Midbrain (tissue), 1 donor: ENCODE measurements around the gene TNFSF8.

Experiments used
- DNase-seq: peaks from one replicate; lab custom pipeline; 2025; lab: John Stamatoyannopoulos, UW

Gene TNFSF8

DNA sequence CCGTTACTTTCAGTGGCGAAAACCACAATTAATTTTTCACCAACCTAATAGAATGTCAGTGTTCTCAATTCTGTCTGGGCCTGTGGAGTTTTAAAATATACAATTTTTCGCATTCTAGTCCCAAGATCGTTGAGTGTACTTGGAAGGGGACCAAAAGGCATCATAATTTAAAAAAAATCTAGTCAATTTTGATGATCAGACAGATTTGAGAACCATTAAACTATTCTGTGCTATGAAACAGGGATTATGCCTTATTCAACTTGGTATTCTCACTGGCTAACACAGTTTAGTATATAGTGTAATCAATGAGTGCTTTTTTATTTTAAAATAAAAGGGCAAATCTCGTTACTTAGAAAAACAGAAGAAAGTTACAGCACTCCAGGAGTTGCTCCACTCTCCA, 63.1 kb downstream of the TNFSF8 start:
- DNase-seq = no peak

DNA sequence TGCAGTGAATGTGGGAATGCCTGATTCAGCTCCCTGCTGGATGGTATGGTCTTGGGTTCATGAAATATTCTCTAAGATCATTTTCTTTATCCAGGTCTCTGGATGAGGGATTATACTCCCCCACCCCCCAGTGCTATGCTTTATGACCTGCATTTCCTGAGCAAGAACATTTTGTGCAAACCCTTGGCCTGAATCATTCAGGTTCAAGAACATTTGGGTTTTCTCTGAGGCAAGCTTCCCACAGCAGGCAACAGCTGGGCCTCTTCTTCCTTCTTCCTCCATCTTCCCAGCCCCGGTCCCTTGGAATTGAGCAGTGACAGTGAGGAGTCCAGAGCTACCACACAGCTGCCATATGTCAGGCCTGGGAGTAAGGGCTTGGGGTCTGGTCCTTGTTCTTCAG, 65.9 kb downstream of the TNFSF8 start:
- no peak for DNase-seq

DNA sequence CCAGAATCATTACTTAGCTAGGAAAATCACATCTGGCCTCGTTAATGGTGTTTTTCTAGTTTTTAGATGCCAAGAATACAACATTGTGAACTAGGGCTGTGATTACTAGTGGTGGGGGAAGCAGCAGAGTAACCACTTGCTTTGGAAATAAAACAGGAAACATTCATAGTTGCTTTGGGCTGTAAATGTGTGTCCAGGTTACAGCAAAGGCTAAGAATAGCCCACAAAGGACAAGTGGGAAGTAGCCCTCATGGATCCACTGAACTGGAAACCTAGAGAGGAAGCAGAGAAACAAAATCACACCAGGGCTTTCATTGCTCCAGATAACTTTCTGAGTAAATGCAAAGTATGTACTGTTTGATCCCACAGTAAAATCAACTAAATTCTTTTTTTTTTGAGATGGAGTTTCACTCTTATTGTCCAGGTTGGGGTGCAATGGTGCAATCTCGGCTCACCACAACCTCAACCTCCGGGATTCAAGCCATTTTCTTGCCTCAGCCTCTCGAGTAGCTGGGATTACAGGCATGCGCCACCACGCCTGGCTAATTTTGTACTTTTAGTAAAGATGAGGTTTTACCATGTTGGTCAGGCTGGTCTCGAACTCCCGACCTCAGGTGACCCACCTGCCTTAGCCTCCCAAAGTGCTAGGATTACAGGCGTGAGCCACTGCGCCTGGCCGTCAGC, 68.3 kb downstream of the TNFSF8 start:
- no peak for DNase-seq

DNA sequence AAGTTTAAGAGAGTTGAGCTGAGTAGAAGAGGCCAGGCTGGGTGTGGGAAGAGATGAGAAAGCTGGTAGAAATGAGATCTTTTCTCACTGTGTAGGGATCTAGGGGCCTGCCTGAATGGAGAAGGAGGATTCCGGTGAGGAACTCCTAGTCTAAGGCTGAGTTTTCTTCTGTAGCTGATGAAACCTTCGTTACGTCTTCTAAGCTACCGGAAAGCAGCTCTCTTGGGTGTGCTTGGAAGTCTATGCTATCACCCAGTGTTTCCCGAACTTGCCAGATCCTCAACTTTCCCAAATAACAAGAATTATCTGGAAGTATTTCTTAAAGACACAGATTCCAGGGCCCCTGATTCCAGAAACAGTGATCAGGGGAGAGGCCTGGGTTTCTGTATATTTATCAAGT, 69.1 kb downstream of the TNFSF8 start:
- no peak for DNase-seq

DNA sequence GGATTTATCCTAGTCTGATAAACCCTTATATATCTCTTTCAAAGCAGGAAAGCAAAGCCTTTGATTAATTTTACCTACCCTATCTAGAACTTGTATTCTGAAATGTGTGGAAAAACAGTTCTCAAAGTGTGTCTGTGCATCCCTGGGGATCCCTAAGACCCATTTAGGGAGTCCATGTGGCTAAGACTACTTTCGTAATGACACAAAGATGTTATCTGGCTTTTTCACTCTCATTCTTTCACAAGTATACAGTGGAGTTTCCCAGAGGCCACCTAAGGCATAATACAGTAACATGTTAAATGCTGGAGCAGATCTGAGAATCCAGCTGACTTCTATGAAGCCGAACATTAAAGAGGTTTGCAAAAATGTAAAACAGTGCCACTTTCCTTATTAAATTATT, 70.2 kb downstream of the TNFSF8 start:
- DNase-seq = no peak

DNA sequence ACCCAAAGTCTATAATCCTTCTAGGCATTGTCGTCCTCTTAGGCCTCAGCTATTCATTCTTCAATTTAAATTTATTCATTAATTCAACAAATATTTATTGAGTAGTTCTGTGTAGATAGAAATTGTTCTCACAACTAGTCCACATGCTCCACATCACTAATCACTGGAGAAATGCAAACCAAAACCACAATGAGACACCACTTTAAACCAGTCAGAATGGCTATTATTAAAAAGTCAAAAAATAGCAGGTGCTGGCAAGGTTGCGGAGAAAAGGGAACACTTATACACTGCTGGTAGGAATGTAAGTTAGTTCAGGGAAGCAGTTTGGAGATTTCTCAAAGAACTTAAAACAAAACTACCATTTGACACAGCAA, 73.5 kb downstream of the TNFSF8 start:
- no peak for DNase-seq

DNA sequence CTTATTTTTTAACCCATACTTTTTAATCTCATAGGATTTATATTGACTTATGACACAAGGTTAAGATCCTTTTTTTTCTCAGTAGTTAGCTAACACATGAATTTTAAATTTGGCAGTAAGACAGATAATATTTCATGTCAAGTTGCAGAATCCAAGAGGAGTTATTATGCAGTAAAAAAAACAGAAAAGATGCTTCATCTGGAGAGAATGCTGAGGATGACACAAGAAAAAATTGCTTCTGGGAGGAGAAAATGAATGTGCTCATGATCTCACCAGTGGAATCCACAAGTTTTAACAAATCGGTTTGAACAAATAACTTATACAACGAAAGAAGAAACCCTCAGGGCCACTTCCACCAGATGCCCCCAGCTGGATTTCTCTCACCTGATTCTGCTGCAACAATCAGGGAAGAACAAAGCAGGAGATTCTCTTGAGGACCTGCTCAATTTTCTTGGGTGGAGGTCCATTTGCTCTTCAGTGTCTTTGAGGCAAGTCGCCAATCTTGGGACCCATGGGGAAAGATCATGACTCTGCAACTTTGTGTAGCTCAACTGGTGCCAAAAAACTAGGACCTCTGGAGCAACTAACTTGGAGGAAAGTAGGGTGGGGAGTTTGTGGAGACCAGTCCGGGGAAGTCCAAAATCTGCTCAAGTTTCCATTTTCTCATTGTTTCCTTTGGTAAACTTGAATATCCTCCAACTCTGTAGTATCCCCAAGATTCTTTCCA, 74.0 kb downstream of the TNFSF8 start:
- DNase-seq = no peak

DNA sequence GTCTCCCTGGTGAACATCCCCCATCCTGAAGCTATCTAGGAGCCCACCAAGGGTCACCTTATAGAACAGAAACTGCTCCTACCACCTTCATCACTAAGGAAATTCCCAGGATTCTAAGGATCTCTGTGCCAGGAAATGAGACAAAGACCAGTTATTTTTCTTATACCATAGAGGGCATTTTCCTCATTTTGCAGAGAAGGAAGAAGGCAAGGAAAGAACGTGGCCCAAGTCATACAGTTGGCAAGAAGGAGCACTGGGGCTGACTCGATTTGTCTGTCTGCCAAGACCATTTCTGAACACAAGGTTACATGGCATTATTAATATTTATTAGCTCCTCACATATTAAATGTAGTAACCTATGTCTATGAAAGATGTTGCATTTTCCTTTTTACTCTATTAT, 74.9 kb downstream of the TNFSF8 start:
- DNase-seq = no peak

DNA sequence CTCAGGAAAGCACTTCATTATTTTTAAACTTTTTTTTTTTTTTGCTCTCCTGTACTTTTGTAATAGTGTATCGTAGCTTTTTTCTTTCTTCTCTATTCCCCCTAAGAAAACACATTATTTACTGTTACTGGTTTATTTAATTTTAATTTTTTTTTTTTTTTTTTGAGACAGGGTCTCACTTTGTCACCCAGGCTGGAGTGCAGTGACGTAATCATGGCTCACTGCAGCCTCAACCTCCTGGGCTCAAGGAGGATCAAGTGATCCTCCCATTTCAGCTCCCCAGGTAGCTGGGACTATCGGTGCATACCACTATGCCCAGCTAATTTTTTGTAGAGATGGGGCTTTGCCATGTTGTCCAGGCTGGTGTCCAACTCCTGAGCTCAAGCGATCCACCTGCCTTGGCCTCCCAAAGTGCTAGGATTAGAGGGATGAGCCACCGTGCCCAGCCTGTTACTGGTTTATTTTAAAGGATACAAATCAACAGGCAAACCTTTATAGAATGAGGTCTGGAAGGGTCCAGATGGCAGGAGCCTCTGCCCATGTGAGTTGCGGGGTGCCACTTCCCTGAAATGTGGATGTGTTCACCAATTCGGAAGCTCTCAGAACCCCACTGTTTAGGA, 75.5 kb downstream of the TNFSF8 start:
- no peak for DNase-seq

DNA sequence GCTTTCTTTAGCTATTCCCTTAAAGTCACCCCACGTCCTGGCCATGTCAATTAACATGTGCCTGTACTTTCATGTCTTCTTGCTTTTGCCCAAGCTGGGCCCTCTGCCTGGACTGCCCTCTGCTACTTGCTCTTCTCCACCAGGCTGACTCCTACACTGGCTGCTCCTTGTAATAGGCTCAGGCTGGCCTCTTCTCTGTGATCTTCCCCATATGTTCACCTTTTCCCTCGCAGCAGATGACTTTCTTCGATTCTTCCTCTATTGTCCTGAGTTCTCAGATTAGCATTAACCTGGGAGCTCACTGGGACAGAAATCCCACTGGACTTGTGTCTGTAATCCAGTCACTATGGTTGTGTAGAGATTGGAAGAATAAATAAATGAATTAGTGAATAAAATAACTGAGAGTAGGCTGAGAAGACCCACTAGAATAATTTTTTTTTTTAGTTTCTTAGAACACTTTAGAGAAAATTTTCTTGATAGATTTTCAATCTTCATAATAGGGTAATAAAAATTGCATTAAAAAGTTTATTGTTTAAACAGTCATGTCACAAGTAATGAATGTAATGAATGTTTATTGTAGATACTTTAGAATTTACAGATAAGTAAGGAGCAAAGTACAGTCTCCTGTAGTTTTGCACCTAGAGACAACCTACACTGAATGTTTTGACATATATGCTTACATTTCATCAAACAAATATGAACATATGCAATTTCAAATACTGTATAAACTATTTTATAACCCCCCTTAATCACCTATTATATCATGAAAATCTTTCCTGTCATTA, 77.1 kb downstream of the TNFSF8 start:
- DNase-seq = no peak

DNA sequence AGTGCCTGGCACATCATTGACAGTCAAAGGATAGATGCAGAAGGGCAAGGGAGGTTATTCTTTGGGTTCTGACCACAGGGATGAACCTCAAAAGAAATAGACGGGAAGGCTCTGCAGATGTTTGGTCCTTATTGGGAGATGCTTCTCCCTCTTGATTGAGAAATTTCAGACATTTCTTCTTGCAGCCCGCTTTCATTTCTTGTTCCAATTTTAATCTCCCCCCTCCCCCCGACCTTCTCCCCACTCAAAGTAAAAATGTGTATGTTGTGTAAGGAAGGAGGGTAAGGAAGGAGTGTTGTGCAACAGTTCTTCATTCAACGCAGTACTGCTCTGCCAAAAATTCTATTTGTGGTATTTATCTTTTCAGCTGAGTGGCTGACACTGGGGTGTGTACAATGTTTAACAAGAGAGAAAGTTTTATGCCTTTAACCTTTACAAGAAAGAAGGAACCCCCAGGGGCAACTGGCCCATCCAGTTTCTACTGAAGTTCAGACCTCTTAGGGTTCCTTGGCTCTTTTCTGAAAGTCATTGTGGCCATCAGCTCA, 78.3 kb downstream of the TNFSF8 start:
- DNase-seq = peak; percentile 0

DNA sequence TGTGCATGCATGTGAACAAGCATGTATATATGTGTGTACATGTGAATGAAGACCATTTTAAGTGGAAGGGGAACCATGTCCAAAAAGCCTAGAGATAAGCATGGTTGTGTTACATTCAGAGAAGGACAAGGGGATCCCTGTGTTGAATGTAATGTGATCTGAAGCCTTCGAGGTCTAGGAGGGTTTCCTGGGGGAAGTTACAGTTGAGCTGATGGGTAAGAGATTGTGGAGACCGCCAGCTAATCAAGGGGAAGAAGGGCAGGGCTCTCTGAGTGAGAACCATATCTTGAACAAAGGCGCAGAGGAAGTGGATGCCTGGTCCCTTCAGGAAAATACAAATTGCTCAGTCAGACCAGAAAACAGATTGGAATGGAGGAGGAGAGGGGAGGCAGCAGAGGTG, 79.1 kb downstream of the TNFSF8 start:
- DNase-seq = no peak
